Mucosa of stomach (tissue), 1 donor: ENCODE results near the gene ABCD1.

Experiments
- H3K27me3 ChIP-seq: one replicate; pipeline ENCODE4 v1.7.0; 2013; ENCODE audit warnings: mild to moderate bottlenecking, low read length; ENCODE audit not compliant: control insufficient read depth, insufficient read depth
- H3K36me3 ChIP-seq: one replicate; pipeline ENCODE4 v1.7.0; 2013; ENCODE audit warnings: low read length; ENCODE audit not compliant: control insufficient read depth, insufficient read depth
- H3K4me1 ChIP-seq: one replicate; pipeline ENCODE4 v1.7.0; 2013; ENCODE audit warnings: mild to moderate bottlenecking, low read length; ENCODE audit not compliant: control insufficient read depth, insufficient read depth
- H3K4me3 ChIP-seq: one replicate; pipeline ENCODE4 v1.7.0; 2013; ENCODE audit warnings: low read length
- H3K9ac ChIP-seq: one replicate; pipeline ENCODE4 v1.7.0; 2013; ENCODE audit warnings: mild to moderate bottlenecking, low read length, moderate library complexity
- H3K9me3 ChIP-seq: one replicate; pipeline ENCODE4 v1.7.0; 2013; ENCODE audit warnings: mild to moderate bottlenecking, low read length, moderate library complexity; ENCODE audit not compliant: control insufficient read depth
- donor health status: Pancreatic carcinoma.

Gene ABCD1

GRCh38 chrX:153771415-153772315, 47.0 kb downstream of the ABCD1 start:
- no peaks in the 10 kb centered on the region for H3K27me3 ChIP-seq
- H3K36me3 ChIP-seq: no peaks in the 10 kb centered on the region
- no peaks in the 10 kb centered on the region for H3K9me3 ChIP-seq
- peaks cover 4% of the 10 kb centered on the region for H3K4me1 ChIP-seq
- no peak overlapping the region for H3K4me3 ChIP-seq
- no peak overlapping the region for H3K9ac ChIP-seq

- Histone ChIP-seq H3K9me3 (no peaks in the 10 kb centered on the region), H3K27me3 (no peaks in the 10 kb centered on the region), H3K36me3 (no peaks in the 10 kb centered on the region), H3K4me3 (no peak overlapping the region), H3K4me1 (no peaks in the 10 kb centered on the region), H3K9ac (no peak overlapping the region)
Observed at GRCh38 chrX:153772316-153773217, 47.9 kb downstream of the ABCD1 start.

- Histone ChIP-seq H3K27me3 (no peaks in the 10 kb centered on the region), H3K9me3 (no peaks in the 10 kb centered on the region), H3K36me3 (no peaks in the 10 kb centered on the region), H3K9ac (no peak overlapping the region), H3K4me3 (no peak overlapping the region), H3K4me1 (no peaks in the 10 kb centered on the region)
Observed at GRCh38 chrX:153773218-153773611, 48.6 kb downstream of the ABCD1 start.

- no peak overlapping the region for H3K9ac ChIP-seq
- no peak overlapping the region for H3K4me3 ChIP-seq
- no peaks in the 10 kb centered on the region for H3K4me1 ChIP-seq
- H3K36me3 ChIP-seq: no peaks in the 10 kb centered on the region
- H3K9me3 ChIP-seq: no peaks in the 10 kb centered on the region
- no peaks in the 10 kb centered on the region for H3K27me3 ChIP-seq
Observed at GRCh38 chrX:153773741-153774575, 49.3 kb downstream of the ABCD1 start.

GRCh38 chrX:153774576-153775292, 50.1 kb downstream of the ABCD1 start:
- Histone ChIP-seq H3K9ac (no peak overlapping the region), H3K4me3 (no peak overlapping the region), H3K36me3 (no peaks in the 10 kb centered on the region), H3K27me3 (no peaks in the 10 kb centered on the region), H3K9me3 (no peaks in the 10 kb centered on the region), H3K4me1 (no peaks in the 10 kb centered on the region)

GRCh38 chrX:153775293-153776119, 50.9 kb downstream of the ABCD1 start:
- Histone ChIP-seq H3K36me3 (no peaks in the 10 kb centered on the region), H3K27me3 (no peaks in the 10 kb centered on the region), H3K4me3 (no peak overlapping the region), H3K9me3 (no peaks in the 10 kb centered on the region), H3K9ac (no peak overlapping the region), H3K4me1 (peaks cover 3% of the 10 kb centered on the region)

GRCh38 chrX:153776120-153776599, 51.5 kb downstream of the ABCD1 start:
- Histone ChIP-seq H3K4me3 (no peak overlapping the region), H3K27me3 (no peaks in the 10 kb centered on the region), H3K9ac (no peak overlapping the region), H3K4me1 (peaks cover 7% of the 10 kb centered on the region), H3K9me3 (no peaks in the 10 kb centered on the region), H3K36me3 (no peaks in the 10 kb centered on the region)

- Histone ChIP-seq H3K4me3 (no peak overlapping the region), H3K9ac (no peak overlapping the region), H3K4me1 (peaks cover 9% of the 10 kb centered on the region), H3K36me3 (no peaks in the 10 kb centered on the region), H3K9me3 (no peaks in the 10 kb centered on the region), H3K27me3 (no peaks in the 10 kb centered on the region)
Observed at GRCh38 chrX:153776611-153777045, 52.0 kb downstream of the ABCD1 start.

- Histone ChIP-seq H3K4me3 (no peak overlapping the region), H3K36me3 (no peaks in the 10 kb centered on the region), H3K9ac (no peak overlapping the region), H3K9me3 (no peaks in the 10 kb centered on the region), H3K27me3 (no peaks in the 10 kb centered on the region), H3K4me1 (peaks cover 12% of the 10 kb centered on the region)
Observed at GRCh38 chrX:153777261-153778090, 52.8 kb downstream of the ABCD1 start.

- no peak overlapping the region for H3K9ac ChIP-seq
- no peaks in the 10 kb centered on the region for H3K27me3 ChIP-seq
- no peaks in the 10 kb centered on the region for H3K9me3 ChIP-seq
- no peak overlapping the region for H3K4me3 ChIP-seq
- H3K36me3 ChIP-seq: no peaks in the 10 kb centered on the region
- H3K4me1 ChIP-seq: peaks cover 12% of the 10 kb centered on the region
Observed at GRCh38 chrX:153778181-153778580, 53.5 kb downstream of the ABCD1 start.
